SK-N-SH treated with all-trans-retinoic acid at 6 μM for 48 hours (cell line): ENCODE data around the gene MVB12B.

Source experiments
- ATAC-seq: fragments of 200-7000 bp; cut with Tn5 transposase; 3 replicates; pipeline ENCODE4 v1.9.1; 2020; ENCODE audit warnings: mild to moderate bottlenecking, moderate library complexity
- ARNTL ChIP-seq: fragments of 450-650 bp; formaldehyde crosslinking; IDR thresholded peaks from 2 replicates; pipeline ENCODE4 v1.5.0; 2020; ENCODE audit warnings: low read depth, mild to moderate bottlenecking, moderate library complexity, borderline replicate concordance
- BACH2 ChIP-seq: fragments of 250-450 bp; sonication (Bioruptor Pico); IDR thresholded peaks from 2 replicates; pipeline ENCODE4 v1.9.0; 2021; ENCODE audit warnings: mild to moderate bottlenecking, borderline replicate concordance
- CSDC2 ChIP-seq: fragments of 250-450 bp; sonication (Bioruptor Pico); IDR thresholded peaks from 2 replicates; pipeline ENCODE4 v1.5.0; 2020; ENCODE audit warnings: mild to moderate bottlenecking, moderate library complexity
- GLIS3 ChIP-seq: fragments of 250-450 bp; sonication (Bioruptor Pico); IDR thresholded peaks from 2 replicates; pipeline ENCODE4 v1.5.0; 2020; ENCODE audit warnings: mild to moderate bottlenecking, moderate library complexity
- ISL1 ChIP-seq: fragments of 250-450 bp; sonication (Bioruptor Pico); IDR thresholded peaks from 2 replicates; pipeline ENCODE4 v2.1.2; 2022; ENCODE audit warnings: mild to moderate bottlenecking, moderate library complexity
- OSR1 ChIP-seq: fragments of 250-450 bp; sonication (Bioruptor Pico); IDR thresholded peaks from 2 replicates; pipeline ENCODE4 v1.8.0; 2022; ENCODE audit warnings: moderate library complexity, mild to moderate bottlenecking, inconsistent platforms
- PPARA ChIP-seq: fragments of 250-450 bp; sonication (Bioruptor Pico); IDR thresholded peaks from 2 replicates; pipeline ENCODE4 v1.5.0; 2020; ENCODE audit warnings: mild to moderate bottlenecking, borderline replicate concordance
- RARB ChIP-seq: fragments of 250-450 bp; sonication (Bioruptor Pico); IDR thresholded peaks from 2 replicates; pipeline ENCODE4 v1.8.0; 2021; ENCODE audit warnings: mild to moderate bottlenecking, moderate library complexity
- SNAI2 ChIP-seq: fragments of 250-450 bp; sonication (Bioruptor Pico); IDR thresholded peaks from 2 replicates; pipeline ENCODE4 v1.5.0; 2020; ENCODE audit warnings: mild to moderate bottlenecking, moderate library complexity
- TCF4 ChIP-seq: fragments of 250-450 bp; sonication (Bioruptor Pico); IDR thresholded peaks from 2 replicates; pipeline ENCODE4 v1.8.0; 2021; ENCODE audit warnings: mild to moderate bottlenecking, moderate library complexity, borderline replicate concordance
- TOX ChIP-seq: fragments of 250-450 bp; sonication (Bioruptor Pico); IDR thresholded peaks from 2 replicates; pipeline ENCODE4 v1.8.0; 2021; ENCODE audit warnings: mild to moderate bottlenecking, moderate library complexity, borderline replicate concordance
- ZC3H10 ChIP-seq: fragments of 250-450 bp; sonication (Bioruptor Pico); IDR thresholded peaks from 2 replicates; pipeline ENCODE4 v1.5.1; 2021; ENCODE audit warnings: mild to moderate bottlenecking, moderate library complexity
- ZFP3 ChIP-seq: fragments of 250-450 bp; sonication (Bioruptor Pico); IDR thresholded peaks from 2 replicates; pipeline ENCODE4 v1.5.0; 2020; ENCODE audit warnings: mild to moderate bottlenecking, moderate library complexity
- ZFP30 ChIP-seq: fragments of 450-650 bp; formaldehyde crosslinking; IDR thresholded peaks from 2 replicates; pipeline ENCODE4 v1.5.0; 2022; ENCODE audit warnings: mild to moderate bottlenecking, moderate library complexity
- ZNF565 ChIP-seq: fragments of 450-650 bp; formaldehyde crosslinking; conservative IDR thresholded peaks from 2 replicates; pipeline ENCODE4 v1.5.0; 2020; ENCODE audit warnings: low read depth, mild to moderate bottlenecking, moderate library complexity
- ZNF8 ChIP-seq: fragments of 450-650 bp; formaldehyde crosslinking; IDR thresholded peaks from 2 replicates; pipeline ENCODE4 v1.5.0; 2020; ENCODE audit warnings: mild to moderate bottlenecking, moderate library complexity
- TF ChIP-seq, protein P1 (sequence below): fragments of 250-450 bp; sonication (Bioruptor Pico); IDR thresholded peaks from 2 replicates; pipeline ENCODE4 v1.5.1; 2021; ENCODE audit warnings: mild to moderate bottlenecking, moderate library complexity
- TF ChIP-seq, protein P2 (sequence below): fragments of 250-450 bp; sonication (Bioruptor Pico); IDR thresholded peaks from 2 replicates; pipeline ENCODE4 v1.5.0; 2020; ENCODE audit warnings: mild to moderate bottlenecking, moderate library complexity
- TF ChIP-seq, protein P3 (sequence below): fragments of 250-450 bp; sonication (Bioruptor Pico); IDR thresholded peaks from 2 replicates; pipeline ENCODE4 v1.8.0; 2021; ENCODE audit warnings: low read depth, mild to moderate bottlenecking, moderate library complexity, borderline replicate concordance
- TF ChIP-seq, protein P4 (sequence below): fragments of 250-450 bp; sonication (Bioruptor Pico); IDR thresholded peaks from 2 replicates; pipeline ENCODE4 v1.8.0; 2020; ENCODE audit warnings: mild to moderate bottlenecking, moderate library complexity, borderline replicate concordance
- TF ChIP-seq, protein P5 (sequence below): fragments of 250-450 bp; sonication (Bioruptor Pico); IDR thresholded peaks from 2 replicates; pipeline ENCODE4 v1.5.1; 2020; ENCODE audit warnings: low read depth, mild to moderate bottlenecking, moderate library complexity

The MVB12B gene

DNA sequence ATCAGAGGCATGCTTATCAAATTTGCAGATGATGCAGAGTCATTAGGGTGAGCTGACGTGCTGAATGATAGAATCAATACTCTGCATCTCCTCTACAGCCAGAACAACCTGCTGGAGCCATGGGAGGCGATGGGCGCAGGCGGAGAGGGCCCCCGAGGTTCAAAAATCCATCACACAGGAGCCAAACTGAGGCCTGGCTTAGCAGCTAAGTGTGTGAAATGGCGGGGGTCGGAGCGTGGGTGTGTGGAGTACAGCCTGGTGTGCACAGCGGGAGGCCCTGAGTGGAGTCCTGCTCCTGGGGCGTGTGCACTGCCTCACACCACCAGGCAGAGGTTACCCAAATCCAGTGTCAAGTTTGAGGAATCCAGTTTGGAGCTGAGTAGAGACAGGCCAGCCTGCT lies 73.2 kb downstream of the MVB12B start:
- ATAC-seq: no peak

DNA sequence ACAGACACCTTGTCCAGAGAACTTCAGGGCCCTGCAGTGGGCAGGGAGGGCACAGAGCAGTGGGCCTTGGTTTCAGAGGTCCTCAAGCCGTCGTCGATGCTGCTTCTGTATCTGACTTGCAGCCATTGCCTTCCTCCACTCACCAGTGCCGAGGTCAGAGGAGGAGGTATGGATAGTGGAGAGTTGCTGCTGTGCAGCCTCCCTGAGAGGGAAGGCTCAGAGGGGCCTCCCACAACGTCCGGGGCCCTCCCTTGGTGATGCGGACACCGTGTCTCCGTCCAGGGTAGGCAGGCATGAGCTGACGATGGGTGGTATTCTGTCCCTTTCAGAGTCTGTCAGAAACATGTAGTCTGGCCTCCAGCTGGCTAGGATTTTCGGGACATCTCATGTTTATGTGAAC lies 73.9 kb downstream of the MVB12B start:
- ATAC-seq: no peak
- TF ChIP-seq ARNTL (CRISPR knock-in tag) (no peak), SNAI2 (CRISPR knock-in tag) (no peak), BACH2 (CRISPR knock-in tag) (no peak), PPARA (CRISPR knock-in tag) (no peak), RARB (CRISPR knock-in tag) (no peak), GLIS3 (CRISPR knock-in tag) (no peak), ZFP30 (CRISPR knock-in tag) (no peak), ZNF8 (CRISPR knock-in tag) (no peak), CSDC2 (no peak)
- TF ChIP-seq, protein P1, sequence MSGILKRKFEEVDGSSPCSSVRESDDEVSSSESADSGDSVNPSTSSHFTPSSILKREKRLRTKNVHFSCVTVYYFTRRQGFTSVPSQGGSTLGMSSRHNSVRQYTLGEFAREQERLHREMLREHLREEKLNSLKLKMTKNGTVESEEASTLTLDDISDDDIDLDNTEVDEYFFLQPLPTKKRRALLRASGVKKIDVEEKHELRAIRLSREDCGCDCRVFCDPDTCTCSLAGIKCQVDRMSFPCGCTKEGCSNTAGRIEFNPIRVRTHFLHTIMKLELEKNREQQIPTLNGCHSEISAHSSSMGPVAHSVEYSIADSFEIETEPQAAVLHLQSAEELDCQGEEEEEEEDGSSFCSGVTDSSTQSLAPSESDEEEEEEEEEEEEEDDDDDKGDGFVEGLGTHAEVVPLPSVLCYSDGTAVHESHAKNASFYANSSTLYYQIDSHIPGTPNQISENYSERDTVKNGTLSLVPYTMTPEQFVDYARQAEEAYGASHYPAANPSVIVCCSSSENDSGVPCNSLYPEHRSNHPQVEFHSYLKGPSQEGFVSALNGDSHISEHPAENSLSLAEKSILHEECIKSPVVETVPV: no peak
- TF ChIP-seq, protein P2, sequence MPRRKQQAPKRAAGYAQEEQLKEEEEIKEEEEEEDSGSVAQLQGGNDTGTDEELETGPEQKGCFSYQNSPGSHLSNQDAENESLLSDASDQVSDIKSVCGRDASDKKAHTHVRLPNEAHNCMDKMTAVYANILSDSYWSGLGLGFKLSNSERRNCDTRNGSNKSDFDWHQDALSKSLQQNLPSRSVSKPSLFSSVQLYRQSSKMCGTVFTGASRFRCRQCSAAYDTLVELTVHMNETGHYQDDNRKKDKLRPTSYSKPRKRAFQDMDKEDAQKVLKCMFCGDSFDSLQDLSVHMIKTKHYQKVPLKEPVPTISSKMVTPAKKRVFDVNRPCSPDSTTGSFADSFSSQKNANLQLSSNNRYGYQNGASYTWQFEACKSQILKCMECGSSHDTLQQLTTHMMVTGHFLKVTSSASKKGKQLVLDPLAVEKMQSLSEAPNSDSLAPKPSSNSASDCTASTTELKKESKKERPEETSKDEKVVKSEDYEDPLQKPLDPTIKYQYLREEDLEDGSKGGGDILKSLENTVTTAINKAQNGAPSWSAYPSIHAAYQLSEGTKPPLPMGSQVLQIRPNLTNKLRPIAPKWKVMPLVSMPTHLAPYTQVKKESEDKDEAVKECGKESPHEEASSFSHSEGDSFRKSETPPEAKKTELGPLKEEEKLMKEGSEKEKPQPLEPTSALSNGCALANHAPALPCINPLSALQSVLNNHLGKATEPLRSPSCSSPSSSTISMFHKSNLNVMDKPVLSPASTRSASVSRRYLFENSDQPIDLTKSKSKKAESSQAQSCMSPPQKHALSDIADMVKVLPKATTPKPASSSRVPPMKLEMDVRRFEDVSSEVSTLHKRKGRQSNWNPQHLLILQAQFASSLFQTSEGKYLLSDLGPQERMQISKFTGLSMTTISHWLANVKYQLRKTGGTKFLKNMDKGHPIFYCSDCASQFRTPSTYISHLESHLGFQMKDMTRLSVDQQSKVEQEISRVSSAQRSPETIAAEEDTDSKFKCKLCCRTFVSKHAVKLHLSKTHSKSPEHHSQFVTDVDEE: no peak
- TF ChIP-seq, protein P3, sequence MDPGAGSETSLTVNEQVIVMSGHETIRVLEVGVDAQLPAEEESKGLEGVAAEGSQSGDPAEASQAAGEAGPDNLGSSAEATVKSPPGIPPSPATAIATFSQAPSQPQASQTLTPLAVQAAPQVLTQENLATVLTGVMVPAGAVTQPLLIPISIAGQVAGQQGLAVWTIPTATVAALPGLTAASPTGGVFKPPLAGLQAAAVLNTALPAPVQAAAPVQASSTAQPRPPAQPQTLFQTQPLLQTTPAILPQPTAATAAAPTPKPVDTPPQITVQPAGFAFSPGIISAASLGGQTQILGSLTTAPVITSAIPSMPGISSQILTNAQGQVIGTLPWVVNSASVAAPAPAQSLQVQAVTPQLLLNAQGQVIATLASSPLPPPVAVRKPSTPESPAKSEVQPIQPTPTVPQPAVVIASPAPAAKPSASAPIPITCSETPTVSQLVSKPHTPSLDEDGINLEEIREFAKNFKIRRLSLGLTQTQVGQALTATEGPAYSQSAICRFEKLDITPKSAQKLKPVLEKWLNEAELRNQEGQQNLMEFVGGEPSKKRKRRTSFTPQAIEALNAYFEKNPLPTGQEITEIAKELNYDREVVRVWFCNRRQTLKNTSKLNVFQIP (CRISPR knock-in tag): no peak
- TF ChIP-seq, protein P4, sequence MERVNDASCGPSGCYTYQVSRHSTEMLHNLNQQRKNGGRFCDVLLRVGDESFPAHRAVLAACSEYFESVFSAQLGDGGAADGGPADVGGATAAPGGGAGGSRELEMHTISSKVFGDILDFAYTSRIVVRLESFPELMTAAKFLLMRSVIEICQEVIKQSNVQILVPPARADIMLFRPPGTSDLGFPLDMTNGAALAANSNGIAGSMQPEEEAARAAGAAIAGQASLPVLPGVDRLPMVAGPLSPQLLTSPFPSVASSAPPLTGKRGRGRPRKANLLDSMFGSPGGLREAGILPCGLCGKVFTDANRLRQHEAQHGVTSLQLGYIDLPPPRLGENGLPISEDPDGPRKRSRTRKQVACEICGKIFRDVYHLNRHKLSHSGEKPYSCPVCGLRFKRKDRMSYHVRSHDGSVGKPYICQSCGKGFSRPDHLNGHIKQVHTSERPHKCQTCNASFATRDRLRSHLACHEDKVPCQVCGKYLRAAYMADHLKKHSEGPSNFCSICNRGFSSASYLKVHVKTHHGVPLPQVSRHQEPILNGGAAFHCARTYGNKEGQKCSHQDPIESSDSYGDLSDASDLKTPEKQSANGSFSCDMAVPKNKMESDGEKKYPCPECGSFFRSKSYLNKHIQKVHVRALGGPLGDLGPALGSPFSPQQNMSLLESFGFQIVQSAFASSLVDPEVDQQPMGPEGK (CRISPR knock-in tag): no peak

More for the DNA sequence above, 73.2 kb downstream of the MVB12B start:
- TF ChIP-seq, protein P4 (CRISPR knock-in tag): no peak
- TF ChIP-seq ISL1 (CRISPR knock-in tag): no peak
- TF ChIP-seq, protein P5, sequence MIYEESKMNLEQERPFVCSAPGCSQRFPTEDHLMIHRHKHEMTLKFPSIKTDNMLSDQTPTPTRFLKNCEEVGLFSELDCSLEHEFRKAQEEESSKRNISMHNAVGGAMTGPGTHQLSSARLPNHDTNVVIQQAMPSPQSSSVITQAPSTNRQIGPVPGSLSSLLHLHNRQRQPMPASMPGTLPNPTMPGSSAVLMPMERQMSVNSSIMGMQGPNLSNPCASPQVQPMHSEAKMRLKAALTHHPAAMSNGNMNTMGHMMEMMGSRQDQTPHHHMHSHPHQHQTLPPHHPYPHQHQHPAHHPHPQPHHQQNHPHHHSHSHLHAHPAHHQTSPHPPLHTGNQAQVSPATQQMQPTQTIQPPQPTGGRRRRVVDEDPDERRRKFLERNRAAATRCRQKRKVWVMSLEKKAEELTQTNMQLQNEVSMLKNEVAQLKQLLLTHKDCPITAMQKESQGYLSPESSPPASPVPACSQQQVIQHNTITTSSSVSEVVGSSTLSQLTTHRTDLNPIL: no peak
- TF ChIP-seq ZFP3 (CRISPR knock-in tag): no peak
- TF ChIP-seq TOX (CRISPR knock-in tag): no peak
- no peak for TF ChIP-seq ARNTL (CRISPR knock-in tag)
- no peak for TF ChIP-seq TCF4
- no peak for TF ChIP-seq CSDC2
- TF ChIP-seq ZFP30 (CRISPR knock-in tag): no peak
- TF ChIP-seq GLIS3 (CRISPR knock-in tag): no peak
- TF ChIP-seq ZNF8 (CRISPR knock-in tag): no peak
- TF ChIP-seq OSR1 (CRISPR knock-in tag): no peak
- TF ChIP-seq, protein P3 (CRISPR knock-in tag): no peak
- no peak for TF ChIP-seq ZC3H10 (CRISPR knock-in tag)
- TF ChIP-seq, protein P2: no peak
- TF ChIP-seq ZNF565 (CRISPR knock-in tag): no peak
- TF ChIP-seq RARB (CRISPR knock-in tag): no peak
- no peak for TF ChIP-seq BACH2 (CRISPR knock-in tag)
- TF ChIP-seq, all 23 proteins: peak for 0
